ENCODE measurements around the gene ARHGAP26.

GRCh38 chr5:143119291-143119769, 349.2 kb downstream of the ARHGAP26 start:
- no peak for TF ChIP-seq SIN3A (IDR thresholded peaks at IDR 0.05; ENCODE audit: borderline replicate concordance, insufficient read depth, low read depth, low read length)
- TF ChIP-seq, protein P1, sequence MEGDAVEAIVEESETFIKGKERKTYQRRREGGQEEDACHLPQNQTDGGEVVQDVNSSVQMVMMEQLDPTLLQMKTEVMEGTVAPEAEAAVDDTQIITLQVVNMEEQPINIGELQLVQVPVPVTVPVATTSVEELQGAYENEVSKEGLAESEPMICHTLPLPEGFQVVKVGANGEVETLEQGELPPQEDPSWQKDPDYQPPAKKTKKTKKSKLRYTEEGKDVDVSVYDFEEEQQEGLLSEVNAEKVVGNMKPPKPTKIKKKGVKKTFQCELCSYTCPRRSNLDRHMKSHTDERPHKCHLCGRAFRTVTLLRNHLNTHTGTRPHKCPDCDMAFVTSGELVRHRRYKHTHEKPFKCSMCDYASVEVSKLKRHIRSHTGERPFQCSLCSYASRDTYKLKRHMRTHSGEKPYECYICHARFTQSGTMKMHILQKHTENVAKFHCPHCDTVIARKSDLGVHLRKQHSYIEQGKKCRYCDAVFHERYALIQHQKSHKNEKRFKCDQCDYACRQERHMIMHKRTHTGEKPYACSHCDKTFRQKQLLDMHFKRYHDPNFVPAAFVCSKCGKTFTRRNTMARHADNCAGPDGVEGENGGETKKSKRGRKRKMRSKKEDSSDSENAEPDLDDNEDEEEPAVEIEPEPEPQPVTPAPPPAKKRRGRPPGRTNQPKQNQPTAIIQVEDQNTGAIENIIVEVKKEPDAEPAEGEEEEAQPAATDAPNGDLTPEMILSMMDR (IDR thresholded peaks at IDR 0.05): no peak
- TF ChIP-seq POLR2AphosphoS5 (IDR thresholded peaks at IDR 0.05; ENCODE audit: low read depth, low read length): no peak
- TF ChIP-seq REST (IDR thresholded peaks at IDR 0.05; ENCODE audit: insufficient read depth in 1 of 2, low read depth in 2 of 2, low read length in 1 of 2): no peak
- no peak for TF ChIP-seq TCF7L2 (IDR thresholded peaks at IDR 0.05; ENCODE audit: low read depth, low read length)
